HepG2 (cell line): ENCODE measurements around the gene CDH1. TPM values are rescaled to one million over a fixed set of nuclear protein-coding genes. Genes with fewer than 3 reads are reported as not detected.
A peak's percentile ranks its signal among the peaks of the same experiment; 100 is the strongest.

ENCODE experiments used
- ATM ChIP-seq: fragments of 450-650 bp; IDR thresholded peaks from 2 replicates; pipeline ENCODE4 v1.7.1; 2017; ENCODE audit warnings: mild to moderate bottlenecking, borderline replicate concordance
- CAMTA2 ChIP-seq: sonication (generic); formaldehyde crosslinking; IDR thresholded peaks from 2 replicates; pipeline ENCODE4 v1.4.0; 2020; ENCODE audit warnings: mild to moderate bottlenecking, missing genetic modification reagents, borderline replicate concordance
- FOXJ3 ChIP-seq: sonication (generic); formaldehyde crosslinking; IDR thresholded peaks from 2 replicates; pipeline ENCODE4 v1.4.0; 2020; ENCODE audit warnings: missing genetic modification reagents, mild to moderate bottlenecking, borderline replicate concordance
- GATA4 ChIP-seq: sonication (generic); IDR thresholded peaks from 2 replicates; pipeline ENCODE4 v1.6.1; 2016; ENCODE audit warnings: antibody characterized with exemption, low read depth, borderline replicate concordance
- KAT7 ChIP-seq: IDR thresholded peaks from 2 replicates; pipeline ENCODE4 v1.6.1; 2018; ENCODE audit warnings: borderline replicate concordance, missing compliant biosample characterization
- KLF12 ChIP-seq: sonication (generic); formaldehyde crosslinking; IDR thresholded peaks from 2 replicates; pipeline ENCODE4 v1.4.0; 2020; ENCODE audit warnings: missing genetic modification reagents, borderline replicate concordance
- KMT2B ChIP-seq: IDR thresholded peaks from 2 replicates; pipeline ENCODE4 v1.6.1; 2016; ENCODE audit warnings: missing genetic modification reagents, missing compliant biosample characterization
- MLX ChIP-seq: IDR thresholded peaks from 2 replicates; pipeline ENCODE4 v1.6.1; 2016
- MTA3 ChIP-seq: sonication (generic); formaldehyde crosslinking; IDR thresholded peaks from 2 replicates; pipeline ENCODE4 v1.4.0; 2020; ENCODE audit warnings: missing genetic modification reagents
- NFAT5 ChIP-seq: sonication (generic); formaldehyde crosslinking; IDR thresholded peaks from 2 replicates; pipeline ENCODE4 v1.4.0; 2020; ENCODE audit warnings: missing genetic modification reagents
- PAF1 ChIP-seq: IDR thresholded peaks from 2 replicates; pipeline ENCODE4 v1.6.1; 2016; ENCODE audit warnings: missing genetic modification reagents, missing compliant biosample characterization
- PLSCR1 ChIP-seq: sonication (generic); formaldehyde crosslinking; IDR thresholded peaks from 2 replicates; pipeline ENCODE4 v1.5.0; 2020; ENCODE audit warnings: missing genetic modification reagents, mild to moderate bottlenecking, borderline replicate concordance
- POLR2AphosphoS5 ChIP-seq: IDR thresholded peaks from 2 replicates; pipeline ENCODE4 v1.6.1; 2012; ENCODE audit warnings: low read depth, low read length
- PRMT3 ChIP-seq: sonication (generic); formaldehyde crosslinking; IDR thresholded peaks from 2 replicates; pipeline ENCODE4 v1.8.1; 2022; ENCODE audit warnings: low read depth, mild to moderate bottlenecking, moderate library complexity, missing genetic modification reagents, borderline replicate concordance
- PRPF4 ChIP-seq: fragments of 200-400 bp; formaldehyde crosslinking; IDR thresholded peaks from 2 replicates; pipeline ENCODE4 v1.6.1; 2016; ENCODE audit warnings: low read length, low read depth; ENCODE audit not compliant: poor library complexity, severe bottlenecking
- SMARCC2 ChIP-seq: fragments of 450-650 bp; IDR thresholded peaks from 2 replicates; pipeline ENCODE4 v1.6.1; 2017; ENCODE audit warnings: antibody characterized with exemption, mild to moderate bottlenecking
- TBL1XR1 ChIP-seq: fragments of 150-350 bp; IDR thresholded peaks from 2 replicates; pipeline ENCODE4 v1.6.1; 2014; ENCODE audit warnings: borderline replicate concordance, low read length; ENCODE audit not compliant: partially characterized antibody
- TFDP1 ChIP-seq: IDR thresholded peaks from 2 replicates; pipeline ENCODE4 v1.6.1; 2016; ENCODE audit warnings: missing compliant biosample characterization, missing genetic modification reagents, borderline replicate concordance
- ZNF225 ChIP-seq: sonication (generic); formaldehyde crosslinking; IDR thresholded peaks from 2 replicates; pipeline ENCODE4 v1.4.0; 2020; ENCODE audit warnings: mild to moderate bottlenecking, missing genetic modification reagents
- ZNF33B ChIP-seq: sonication (generic); formaldehyde crosslinking; IDR thresholded peaks from 2 replicates; pipeline ENCODE4 v1.5.1; 2020; ENCODE audit warnings: mild to moderate bottlenecking, missing genetic modification reagents
- ZNF530 ChIP-seq: sonication (generic); formaldehyde crosslinking; IDR thresholded peaks from 2 replicates; pipeline ENCODE4 v1.5.0; 2020; ENCODE audit warnings: low read depth, mild to moderate bottlenecking, missing genetic modification reagents
- ZNF709 ChIP-seq: sonication (generic); formaldehyde crosslinking; IDR thresholded peaks from 2 replicates; pipeline ENCODE4 v1.5.0; 2020; ENCODE audit warnings: mild to moderate bottlenecking, missing genetic modification reagents
- ZNF782 ChIP-seq: sonication (generic); formaldehyde crosslinking; IDR thresholded peaks from 2 replicates; pipeline ENCODE4 v1.4.0; 2020; ENCODE audit warnings: missing genetic modification reagents, mild to moderate bottlenecking, borderline replicate concordance
- ZNF878 ChIP-seq: sonication (generic); formaldehyde crosslinking; IDR thresholded peaks from 2 replicates; pipeline ENCODE4 v1.8.1; 2023; ENCODE audit warnings: mild to moderate bottlenecking, missing genetic modification reagents, moderate library complexity
- polyA plus RNA-seq, 8 experiments: library from polyadenylated mRNA; depleted of rRNA in 3 of 8; stranded (reverse) in 7 of 8; unstranded in 1 of 8; fragments of >200 nt; fragmentation: Illumina TruSeq in 4 of 8; extraction: Trizol in 4 of 8; gene quantifications; 2 replicates each; pipeline versions ENCODE4 v1.2.1 to v1.2.3, GENCODE V29; 2011 to 2016; ENCODE audit warnings: low read depth in 4 of 8, missing spikeins in 1 of 8, mixed read lengths in 1 of 8; ENCODE audit not compliant: insufficient read depth in 1 of 8
- total RNA-seq, 5 experiments: library from RNA; depleted of rRNA; stranded (reverse); fragments of >200 nt; fragmentation: Illumina TruSeq; extraction: Trizol; gene quantifications; 2 replicates each; pipeline ENCODE4 v1.2.3, GENCODE V29; 2016; ENCODE audit warnings: low read depth in 1 of 5

CDH1 gene
- total and polyA plus RNA-seq, 2 of the 13 experiments (the other 11 are each of a cell fraction or from before 2014, with no cell fraction given) = 0.95 to 9.8 TPM

- TF ChIP-seq CAMTA2 (CRISPR knock-in tag) (no peak), SMARCC2 (no peak), KMT2B (CRISPR knock-in tag) (0 out of 2 replicates have a peak, but pooled peaks have one; percentile 22), ZNF225 (CRISPR knock-in tag) (no peak), PAF1 (CRISPR knock-in tag) (no peak), ZNF33B (no peak), FOXJ3 (CRISPR knock-in tag) (0 out of 2 replicates have a peak, but pooled peaks have one; percentile 77), ZNF709 (CRISPR knock-in tag) (no peak), ZNF530 (CRISPR knock-in tag) (no peak), MLX (CRISPR knock-in tag) (peak; percentile 54; the same call in 1 of the 2 replicates), TBL1XR1 (peak; percentile 15), TFDP1 (CRISPR knock-in tag) (no peak), KAT7 (CRISPR knock-in tag) (0 out of 2 replicates have a peak, but pooled peaks have one; percentile 45), POLR2AphosphoS5 (no peak), ZNF782 (CRISPR knock-in tag) (no peak), MTA3 (CRISPR knock-in tag) (no peak), KLF12 (CRISPR knock-in tag) (no peak), PLSCR1 (CRISPR knock-in tag) (no peak), PRPF4 (no peak), PRMT3 (CRISPR knock-in tag) (no peak), ATM (no peak), ZNF878 (CRISPR knock-in tag) (no peak), NFAT5 (CRISPR knock-in tag) (no peak), GATA4 (no peak)
These were observed 12.3 kb downstream of the CDH1 start (continued) for GRCh38 chr16:68749432-68749831.
